HL-60 (cell line): ENCODE results near the gene TRIM17.

Experiments
- DNase-seq, 2 experiments: peaks; one replicate each; pipeline ENCODE4 v3.0.0-alpha.2; 2010 to 2020; ENCODE audit warnings: low read depth in 1 of 2, low spot score in 1 of 2
- H3K27ac ChIP-seq: fragments of 250-450 bp; sonication (Bioruptor Pico); replicated peaks from 2 replicates; pipeline ENCODE4 v1.5.1; 2020; ENCODE audit warnings: mild to moderate bottlenecking, moderate library complexity
- H3K27me3 ChIP-seq: fragments of 250-450 bp; sonication (Bioruptor Pico); 2 replicates; pipeline ENCODE4 v1.5.1; 2021; ENCODE audit warnings: mild to moderate bottlenecking, moderate library complexity; ENCODE audit not compliant: insufficient read depth, poor library complexity, severe bottlenecking
- H3K4me3 ChIP-seq: replicated peaks from 2 replicates; pipeline ENCODE4 v1.5.1; 2011; ENCODE audit warnings: mild to moderate bottlenecking, control low read depth, low read length; ENCODE audit not compliant: insufficient read depth
- GABPA ChIP-seq: IDR thresholded peaks from 2 replicates; pipeline ENCODE4 v1.6.1; 2012; ENCODE audit warnings: low read depth
- POLR2AphosphoS5 ChIP-seq: IDR thresholded peaks from 2 replicates; pipeline ENCODE4 v1.6.1; 2012; ENCODE audit warnings: low read depth
- SPI1 ChIP-seq: IDR thresholded peaks from 2 replicates; pipeline ENCODE4 v1.6.1; 2012; ENCODE audit warnings: low read depth, mild to moderate bottlenecking, borderline replicate concordance
- TF ChIP-seq, protein P1 (sequence below): IDR thresholded peaks from 2 replicates; pipeline ENCODE4 v1.6.1; 2012; ENCODE audit warnings: low read depth; ENCODE audit not compliant: insufficient replicate concordance
- TF ChIP-seq, protein P2 (sequence below): IDR thresholded peaks from one replicate; pipeline ENCODE4 v1.5.1; 2011; ENCODE audit warnings: low read length, control low read depth, inconsistent platforms; ENCODE audit not compliant: insufficient read depth

TRIM17 gene

DNA sequence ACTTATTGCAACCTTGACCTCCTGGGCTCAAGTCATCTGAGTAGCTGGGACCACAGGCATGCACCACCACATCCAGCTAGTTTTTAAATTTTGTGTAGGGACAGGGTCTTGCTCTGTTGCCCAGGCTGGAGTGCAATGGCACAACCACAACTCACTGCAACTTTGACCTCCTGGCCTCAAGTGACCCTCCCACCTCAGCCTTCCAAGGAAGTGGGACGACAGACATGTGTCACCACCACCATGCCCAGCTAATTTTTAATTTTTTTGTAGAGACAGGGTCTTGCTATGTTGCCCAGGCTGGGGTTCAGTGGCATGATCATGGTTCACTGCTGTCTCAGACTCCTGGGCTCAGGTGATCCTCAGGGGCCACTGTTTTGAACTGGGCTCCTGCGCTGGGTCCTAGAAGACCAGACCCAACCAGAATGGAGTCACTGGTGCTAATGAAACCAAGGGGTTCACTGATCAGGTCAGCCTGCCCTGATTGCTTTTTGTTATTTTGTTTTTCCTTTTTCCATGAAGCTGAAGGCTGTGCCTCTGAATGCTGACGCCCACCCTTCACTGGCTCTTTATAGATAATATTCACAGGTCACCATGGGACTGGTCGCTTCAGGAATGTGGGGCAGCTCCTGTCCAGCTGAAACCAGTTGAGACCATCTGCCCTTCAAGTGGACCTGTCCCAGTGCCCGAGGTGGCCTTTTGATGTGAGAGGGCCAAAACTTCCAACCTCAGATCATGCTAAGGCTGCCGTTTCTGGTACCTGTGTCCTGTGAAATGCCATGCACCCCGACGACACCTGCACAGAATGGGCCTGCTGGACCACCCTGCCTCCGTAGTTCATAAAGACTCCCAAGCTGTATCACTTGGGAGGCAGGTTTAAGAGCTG, 4.9 kb downstream of the TRIM17 start:
- TF ChIP-seq SPI1 (no peak), GABPA (no peak)
- no peak for DNase-seq

DNA sequence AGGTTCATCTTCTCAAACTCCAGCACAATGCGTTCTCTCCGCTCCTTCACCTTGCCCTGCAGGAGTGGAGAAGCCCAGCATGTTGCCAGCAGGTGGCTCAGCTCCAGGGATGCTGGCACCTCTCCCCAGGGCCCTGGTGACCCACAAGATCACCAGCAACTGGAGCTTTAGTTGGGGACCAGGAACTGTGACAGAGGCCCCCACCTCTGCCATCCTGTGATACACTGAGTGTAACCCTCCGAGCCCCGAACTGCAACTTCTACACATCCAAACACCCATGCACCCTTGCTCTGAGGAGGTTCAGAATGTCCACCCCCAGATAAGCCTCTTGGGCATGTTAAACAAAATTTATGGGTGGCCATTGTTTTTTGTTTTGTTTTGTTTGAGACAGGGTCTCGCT, 5.5 kb downstream of the TRIM17 start:
- no peak for DNase-seq
- H3K27ac ChIP-seq, result no peak overlapping the region
- no peak for TF ChIP-seq POLR2AphosphoS5
- TF ChIP-seq, protein P1, sequence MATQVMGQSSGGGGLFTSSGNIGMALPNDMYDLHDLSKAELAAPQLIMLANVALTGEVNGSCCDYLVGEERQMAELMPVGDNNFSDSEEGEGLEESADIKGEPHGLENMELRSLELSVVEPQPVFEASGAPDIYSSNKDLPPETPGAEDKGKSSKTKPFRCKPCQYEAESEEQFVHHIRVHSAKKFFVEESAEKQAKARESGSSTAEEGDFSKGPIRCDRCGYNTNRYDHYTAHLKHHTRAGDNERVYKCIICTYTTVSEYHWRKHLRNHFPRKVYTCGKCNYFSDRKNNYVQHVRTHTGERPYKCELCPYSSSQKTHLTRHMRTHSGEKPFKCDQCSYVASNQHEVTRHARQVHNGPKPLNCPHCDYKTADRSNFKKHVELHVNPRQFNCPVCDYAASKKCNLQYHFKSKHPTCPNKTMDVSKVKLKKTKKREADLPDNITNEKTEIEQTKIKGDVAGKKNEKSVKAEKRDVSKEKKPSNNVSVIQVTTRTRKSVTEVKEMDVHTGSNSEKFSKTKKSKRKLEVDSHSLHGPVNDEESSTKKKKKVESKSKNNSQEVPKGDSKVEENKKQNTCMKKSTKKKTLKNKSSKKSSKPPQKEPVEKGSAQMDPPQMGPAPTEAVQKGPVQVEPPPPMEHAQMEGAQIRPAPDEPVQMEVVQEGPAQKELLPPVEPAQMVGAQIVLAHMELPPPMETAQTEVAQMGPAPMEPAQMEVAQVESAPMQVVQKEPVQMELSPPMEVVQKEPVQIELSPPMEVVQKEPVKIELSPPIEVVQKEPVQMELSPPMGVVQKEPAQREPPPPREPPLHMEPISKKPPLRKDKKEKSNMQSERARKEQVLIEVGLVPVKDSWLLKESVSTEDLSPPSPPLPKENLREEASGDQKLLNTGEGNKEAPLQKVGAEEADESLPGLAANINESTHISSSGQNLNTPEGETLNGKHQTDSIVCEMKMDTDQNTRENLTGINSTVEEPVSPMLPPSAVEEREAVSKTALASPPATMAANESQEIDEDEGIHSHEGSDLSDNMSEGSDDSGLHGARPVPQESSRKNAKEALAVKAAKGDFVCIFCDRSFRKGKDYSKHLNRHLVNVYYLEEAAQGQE, result no peak
- TF ChIP-seq GABPA, result no peak
- no peak for TF ChIP-seq SPI1
- TF ChIP-seq, protein P2, sequence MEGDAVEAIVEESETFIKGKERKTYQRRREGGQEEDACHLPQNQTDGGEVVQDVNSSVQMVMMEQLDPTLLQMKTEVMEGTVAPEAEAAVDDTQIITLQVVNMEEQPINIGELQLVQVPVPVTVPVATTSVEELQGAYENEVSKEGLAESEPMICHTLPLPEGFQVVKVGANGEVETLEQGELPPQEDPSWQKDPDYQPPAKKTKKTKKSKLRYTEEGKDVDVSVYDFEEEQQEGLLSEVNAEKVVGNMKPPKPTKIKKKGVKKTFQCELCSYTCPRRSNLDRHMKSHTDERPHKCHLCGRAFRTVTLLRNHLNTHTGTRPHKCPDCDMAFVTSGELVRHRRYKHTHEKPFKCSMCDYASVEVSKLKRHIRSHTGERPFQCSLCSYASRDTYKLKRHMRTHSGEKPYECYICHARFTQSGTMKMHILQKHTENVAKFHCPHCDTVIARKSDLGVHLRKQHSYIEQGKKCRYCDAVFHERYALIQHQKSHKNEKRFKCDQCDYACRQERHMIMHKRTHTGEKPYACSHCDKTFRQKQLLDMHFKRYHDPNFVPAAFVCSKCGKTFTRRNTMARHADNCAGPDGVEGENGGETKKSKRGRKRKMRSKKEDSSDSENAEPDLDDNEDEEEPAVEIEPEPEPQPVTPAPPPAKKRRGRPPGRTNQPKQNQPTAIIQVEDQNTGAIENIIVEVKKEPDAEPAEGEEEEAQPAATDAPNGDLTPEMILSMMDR, result no peak
- H3K27me3 ChIP-seq, result peaks cover 8% of the 10 kb centered on the region
- no peak overlapping the region for H3K4me3 ChIP-seq

More for the DNA sequence above, 4.9 kb downstream of the TRIM17 start:
- no peak overlapping the region for H3K27ac ChIP-seq
- no peak overlapping the region for H3K4me3 ChIP-seq
- peaks cover 11% of the 10 kb centered on the region for H3K27me3 ChIP-seq

- H3K27ac ChIP-seq, result no peak overlapping the region
- TF ChIP-seq GABPA (no peak), POLR2AphosphoS5 (no peak), SPI1 (no peak)
- TF ChIP-seq, protein P2, result no peak
- TF ChIP-seq, protein P1, result no peak
- no peak for DNase-seq
- H3K27me3 ChIP-seq, result peaks cover 3% of the 10 kb centered on the region
- no peak overlapping the region for H3K4me3 ChIP-seq
These were observed 6.0 kb downstream of the TRIM17 start for GRCh38 chr1:228410671-228411070.

GRCh38 chr1:228410015-228410414, 6.6 kb downstream of the TRIM17 start:
- no peak overlapping the region for H3K4me3 ChIP-seq
- no peak for DNase-seq
- H3K27me3 ChIP-seq, result no peaks in the 10 kb centered on the region
- H3K27ac ChIP-seq, result no peak overlapping the region
- no peak for TF ChIP-seq GABPA
- TF ChIP-seq SPI1, result no peak
- no peak for TF ChIP-seq POLR2AphosphoS5
- TF ChIP-seq, protein P1, result no peak
- TF ChIP-seq, protein P2, result no peak
